ENCODE data around the gene FUBP1. TPM values are rescaled to one million over a fixed set of nuclear protein-coding genes. Genes with fewer than 3 reads are reported as not detected.
"Not testable (repeated sequence)": the region's sequence is repeated elsewhere in the genome, so short reads cannot be mapped to it uniquely, and the experiment has no call there.

FUBP1 gene
- total RNA-seq, 1 donor from 2014 or later: 223 TPM

- no peak for DNase-seq (ENCODE audit: low spot score)
These were observed 36.3 kb downstream of the FUBP1 start for GRCh38 chr1:77942400-77943140.

GRCh38 chr1:77940921-77941570, 37.8 kb downstream of the FUBP1 start:
- DNase-seq (ENCODE audit: low spot score): no peak

- DNase-seq (ENCODE audit: low spot score): no peak
These were observed 40.2 kb downstream of the FUBP1 start for GRCh38 chr1:77938651-77939050.

DNA sequence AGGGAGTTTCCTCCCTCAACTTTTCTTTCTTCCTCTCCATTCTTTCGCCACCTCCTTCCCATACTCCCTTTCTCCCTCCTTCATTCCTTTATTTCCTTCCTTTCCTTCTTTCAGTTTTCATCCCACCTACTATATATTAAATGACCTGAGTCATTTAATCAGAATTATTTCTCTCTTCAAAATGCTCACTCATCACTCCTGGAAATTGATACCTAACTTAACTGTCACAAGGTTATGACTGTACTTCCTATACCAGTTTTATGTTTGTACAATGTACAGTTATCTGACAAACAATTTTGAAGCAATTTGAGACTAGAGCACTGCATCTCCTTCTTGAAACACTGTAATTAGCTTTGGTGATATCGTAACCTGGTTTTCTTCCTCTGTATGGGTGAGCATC, 49.1 kb downstream of the FUBP1 start:
- DNase-seq (ENCODE audit: low spot score): no peak

GRCh38 chr1:77927414-77927813, 51.5 kb downstream of the FUBP1 start:
- no peak for DNase-seq (ENCODE audit: low spot score)

DNA sequence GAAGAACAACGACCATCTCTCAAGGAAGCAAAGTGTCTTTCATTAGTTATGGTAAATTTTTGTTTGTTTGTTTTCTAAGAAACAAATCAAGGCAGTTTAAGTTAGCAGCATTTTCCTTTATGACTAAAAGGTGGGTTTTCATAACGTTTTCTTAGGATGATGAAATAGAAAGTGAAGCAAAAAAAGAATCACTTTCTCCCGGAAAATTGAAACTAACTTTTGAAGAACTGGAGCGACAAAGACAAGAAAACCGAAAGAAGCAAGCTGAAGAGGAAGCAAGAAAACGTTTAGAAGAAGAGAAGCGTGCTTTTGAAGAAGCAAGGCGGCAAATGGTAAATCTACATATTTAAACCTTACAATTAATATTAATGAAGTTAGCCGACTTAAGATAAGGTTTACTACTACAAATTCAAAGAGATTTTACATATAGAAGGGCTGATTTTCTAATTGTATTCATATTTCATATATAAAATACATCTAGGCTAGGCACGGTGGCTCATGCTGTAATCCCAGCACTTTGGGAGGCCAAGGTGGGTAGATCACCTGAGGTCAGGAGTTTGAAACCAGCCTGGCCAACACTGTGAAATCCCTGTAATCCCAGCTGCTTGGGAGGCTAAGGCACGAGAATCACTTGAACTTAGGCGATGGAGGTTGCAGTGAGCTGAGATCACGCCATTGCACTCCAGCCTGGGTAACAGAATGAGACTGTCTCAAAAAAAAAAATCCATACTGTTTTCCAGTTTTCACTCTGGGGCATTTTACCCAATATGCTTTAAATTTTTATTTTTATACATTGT, 52.1 kb downstream of the FUBP1 start:
- DNase-seq (ENCODE audit: low spot score): no peak

DNA sequence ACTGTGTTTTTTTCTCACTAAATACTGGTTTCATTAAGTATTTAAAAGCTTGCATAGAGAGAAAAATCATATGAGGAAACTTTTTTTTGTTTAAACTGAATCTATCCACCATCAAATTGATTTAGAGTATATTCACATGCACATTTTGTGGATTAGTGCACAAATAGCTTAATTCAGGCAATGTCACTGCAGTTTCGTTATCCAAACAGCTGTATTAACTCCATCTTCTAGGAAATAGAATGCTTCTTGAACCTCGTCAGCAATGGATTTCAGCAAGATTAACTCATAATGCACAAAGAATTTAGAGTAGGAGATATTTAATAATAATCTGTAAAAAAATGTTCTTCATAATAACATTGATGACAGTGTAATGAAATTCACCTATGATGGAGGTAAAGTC, 52.9 kb downstream of the FUBP1 start:
- DNase-seq (ENCODE audit: low spot score): no peak

DNA sequence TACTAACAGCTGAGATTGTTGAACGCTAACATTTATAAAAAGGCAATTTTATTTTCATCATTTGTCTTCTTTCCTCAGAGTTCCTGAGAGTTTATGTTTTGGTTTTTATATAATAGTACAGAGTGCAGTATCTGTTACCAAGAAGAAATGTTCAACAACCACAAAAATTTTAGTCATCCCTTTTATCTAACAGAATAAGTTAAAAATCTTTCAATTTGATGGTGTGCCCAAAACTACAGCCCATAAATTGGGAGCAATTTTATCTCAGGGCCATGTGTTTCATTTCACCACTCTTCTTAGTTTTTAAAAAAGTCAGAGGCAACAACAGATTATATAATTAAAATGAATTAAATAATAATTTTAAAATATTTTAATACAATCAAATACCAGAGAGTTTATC, 53.4 kb downstream of the FUBP1 start:
- no peak for DNase-seq (ENCODE audit: low spot score)

DNA sequence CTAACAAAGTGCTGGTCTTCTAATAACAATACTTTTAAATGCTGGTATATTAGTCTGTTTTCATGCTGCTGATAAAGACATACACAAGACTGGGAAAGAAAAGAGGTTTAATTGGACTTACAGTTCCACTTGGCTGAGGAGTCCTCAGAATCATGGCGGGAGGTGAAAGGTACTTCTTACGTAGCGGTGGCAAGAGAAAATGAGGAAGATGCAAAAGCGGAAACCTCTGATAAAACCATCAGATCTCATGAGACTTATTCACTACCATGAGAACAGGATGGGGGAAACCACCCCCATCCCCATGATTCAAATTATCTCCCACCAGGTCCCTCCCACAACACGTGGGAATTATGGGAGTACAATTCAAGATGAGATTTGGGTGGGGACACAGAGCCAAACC, 60.0 kb downstream of the FUBP1 start:
- DNase-seq (ENCODE audit: low spot score): not testable (repeated sequence)

DNA sequence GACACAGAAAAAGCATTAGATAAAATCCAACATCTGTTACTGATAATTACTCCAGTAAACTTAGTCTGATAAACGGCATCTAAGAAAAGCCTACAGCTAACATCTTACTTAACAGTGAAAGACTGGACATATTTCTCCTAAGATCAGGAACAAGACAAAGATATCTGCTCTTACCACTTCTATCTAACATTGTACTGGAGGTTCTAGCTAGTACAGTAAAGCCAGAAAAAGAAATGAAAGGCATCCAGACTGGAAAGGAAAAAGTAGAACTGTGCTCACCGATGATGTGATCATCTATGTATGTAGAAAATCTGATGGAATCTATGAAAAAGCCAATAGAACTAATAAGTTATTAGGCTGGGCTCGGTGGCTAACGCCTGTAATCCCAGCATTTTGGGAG, 68.8 kb downstream of the FUBP1 start:
- DNase-seq (ENCODE audit: low spot score): no peak

GRCh38 chr1:77906624-77907023, 72.2 kb downstream of the FUBP1 start:
- no peak for DNase-seq (ENCODE audit: low spot score)

DNA sequence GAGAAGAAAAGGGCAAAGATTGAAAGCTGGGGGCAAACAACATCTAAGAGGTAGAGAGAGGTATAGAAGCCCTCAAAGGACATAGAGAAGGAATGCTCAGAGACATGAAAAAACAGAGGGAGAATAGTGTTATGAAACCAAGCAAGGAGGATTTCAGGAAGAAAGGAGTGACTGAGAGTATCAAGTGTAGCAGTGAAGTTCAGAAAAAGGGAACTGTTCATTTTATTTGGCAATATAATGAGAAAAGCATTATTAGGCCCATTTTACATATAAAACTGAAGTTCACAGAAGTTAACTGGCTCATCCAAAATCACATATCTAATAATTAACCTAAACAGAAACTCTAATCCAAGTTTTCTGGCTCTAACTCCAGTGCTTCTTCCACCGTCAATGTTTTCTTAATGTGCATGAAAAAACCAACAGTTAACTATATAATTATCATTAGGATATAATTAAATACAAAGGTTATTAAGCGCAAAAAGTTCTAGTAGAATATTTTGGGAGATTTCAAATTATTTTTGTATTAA, 72.8 kb downstream of the FUBP1 start:
- DNase-seq (ENCODE audit: low spot score): no peak

- DNase-seq (ENCODE audit: low spot score): no peak
These were observed 73.3 kb downstream of the FUBP1 start for GRCh38 chr1:77905603-77906002.

GRCh38 chr1:77900687-77901293, 78.1 kb downstream of the FUBP1 start:
- no peak for DNase-seq (ENCODE audit: low spot score)

DNA sequence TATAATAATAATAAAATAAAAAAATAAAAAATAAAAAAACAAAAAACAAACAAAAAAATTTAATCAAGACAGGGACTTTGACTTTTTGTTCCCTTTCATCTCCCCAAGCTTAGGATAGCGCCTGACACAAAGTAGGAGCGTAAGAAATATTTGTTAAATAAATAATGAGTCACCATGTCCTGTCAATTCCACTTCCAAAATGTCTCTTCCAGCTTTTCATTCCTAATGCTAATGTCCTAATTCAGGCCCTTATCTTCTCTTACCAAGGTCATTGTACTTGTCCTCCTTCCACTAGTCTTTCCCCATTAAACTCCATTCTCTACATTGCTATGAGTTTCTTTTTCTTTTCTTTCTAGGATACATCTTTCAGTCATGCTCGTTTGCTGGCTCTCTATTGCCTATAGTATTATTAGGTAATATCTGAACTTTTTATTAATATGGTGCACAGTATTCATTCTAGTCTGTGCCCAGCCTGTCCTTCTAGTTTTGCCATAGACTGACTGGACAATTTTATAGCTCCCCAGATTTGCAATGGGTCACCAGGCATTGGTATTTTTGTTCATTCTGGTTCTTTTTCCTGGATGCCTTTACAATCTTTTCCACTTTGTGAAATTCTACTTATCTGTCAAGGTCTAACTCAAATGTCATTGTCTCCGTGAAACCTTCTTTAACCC, 79.1 kb downstream of the FUBP1 start:
- no peak for DNase-seq (ENCODE audit: low spot score)

Other genes starting within 250 kb of the FUBP1 start
- 63.7 TPM for gene USP33, start 219.2 kb downstream of the FUBP1 start, total RNA-seq
- 19.4 TPM for gene MIGA1, start 199.4 kb downstream of the FUBP1 start, total RNA-seq
- 22.9 TPM for gene NEXN, start 90.4 kb downstream of the FUBP1 start, total RNA-seq
- 31.4 TPM for gene DNAJB4, start 25.9 kb upstream of the FUBP1 start, total RNA-seq
- 3.1 TPM for gene GIPC2, start 66.9 kb upstream of the FUBP1 start, total RNA-seq